Activated T-cell treated with anti-CD3 and anti-CD28 coated beads for 24 hours (primary cell): ENCODE results near the gene FBXO3.
"Not testable (repeated sequence)": the region's sequence is repeated elsewhere in the genome, so short reads cannot be mapped to it uniquely, and the experiment has no call there.

Experiments
- DNase-seq: peaks from one replicate; pipeline ENCODE4 v3.0.0-alpha.2; 2020; ENCODE audit warnings: low read depth

FBXO3 gene

GRCh38 chr11:33772300-33772699 lies 2.0 kb downstream of the FBXO3 start:
- DNase-seq: no peak

- DNase-seq: no peak
Measured at GRCh38 chr11:33770236-33770635, 4.1 kb downstream of the FBXO3 start.

DNA sequence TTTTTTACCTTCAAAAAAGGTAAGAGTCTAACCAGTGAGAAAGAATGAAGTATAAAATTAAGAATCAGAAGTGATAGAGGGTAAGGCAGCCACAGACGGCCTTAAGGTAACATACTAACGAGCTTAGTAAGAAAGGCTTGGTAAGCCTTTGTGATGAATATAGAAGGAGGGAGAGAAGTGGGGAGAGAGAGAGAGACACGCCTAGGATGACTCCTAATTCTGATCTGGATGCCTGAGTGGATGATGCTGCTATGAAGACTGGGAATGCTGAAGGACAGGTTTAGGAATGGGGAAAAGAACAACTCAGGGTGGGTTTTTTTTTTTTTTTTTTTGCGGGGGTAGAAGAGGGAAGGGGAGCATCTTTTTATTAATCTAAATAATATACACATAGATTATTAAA lies 4.8 kb downstream of the FBXO3 start:
- no peak for DNase-seq

DNA sequence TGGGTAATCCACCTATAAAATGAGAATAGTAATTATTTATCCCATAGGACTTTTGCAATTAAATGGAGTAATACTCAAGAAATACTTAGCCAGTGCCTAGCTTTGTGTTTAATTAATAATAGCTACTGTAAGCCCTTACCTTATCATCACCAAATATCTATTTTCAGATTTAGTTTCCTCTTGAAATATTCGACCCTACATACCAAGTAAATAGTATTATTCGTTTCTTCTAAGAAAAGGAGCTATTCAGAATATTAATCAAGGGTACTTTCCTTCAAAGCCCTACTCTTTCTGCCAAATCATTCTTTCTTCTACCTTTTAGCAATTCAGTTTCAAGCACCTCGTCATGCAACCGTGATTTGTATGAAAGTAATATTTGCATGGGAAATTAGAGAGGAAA lies 6.7 kb downstream of the FBXO3 start:
- DNase-seq: no peak

DNA sequence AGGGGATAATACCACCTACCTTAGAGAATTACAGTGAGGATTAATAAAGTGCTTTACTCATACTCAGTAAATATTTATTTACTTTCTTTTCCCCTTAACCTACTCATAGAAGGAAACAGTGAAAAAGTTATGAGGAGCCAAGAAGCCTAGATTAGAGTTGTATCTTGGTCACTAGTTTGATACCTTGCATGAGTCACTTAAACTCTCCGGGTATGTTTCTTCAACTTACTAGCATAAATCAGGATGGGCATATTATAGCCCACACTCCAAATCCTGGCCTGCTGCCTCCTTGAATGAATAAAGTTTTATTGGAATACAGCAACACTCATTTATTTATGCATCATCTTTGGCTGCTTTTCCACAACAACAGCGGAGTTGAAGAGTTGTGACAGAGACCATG lies 8.2 kb downstream of the FBXO3 start:
- DNase-seq: no peak

GRCh38 chr11:33761471-33761870 lies 12.8 kb downstream of the FBXO3 start:
- DNase-seq: no peak

GRCh38 chr11:33753304-33753967 lies 20.9 kb downstream of the FBXO3 start:
- DNase-seq: no peak

GRCh38 chr11:33751878-33752277 lies 22.4 kb downstream of the FBXO3 start:
- no peak for DNase-seq

- DNase-seq: no peak
Measured at GRCh38 chr11:33747979-33748378, 26.3 kb downstream of the FBXO3 start.

GRCh38 chr11:33743291-33743690 lies 31.0 kb downstream of the FBXO3 start:
- DNase-seq: no peak

DNA sequence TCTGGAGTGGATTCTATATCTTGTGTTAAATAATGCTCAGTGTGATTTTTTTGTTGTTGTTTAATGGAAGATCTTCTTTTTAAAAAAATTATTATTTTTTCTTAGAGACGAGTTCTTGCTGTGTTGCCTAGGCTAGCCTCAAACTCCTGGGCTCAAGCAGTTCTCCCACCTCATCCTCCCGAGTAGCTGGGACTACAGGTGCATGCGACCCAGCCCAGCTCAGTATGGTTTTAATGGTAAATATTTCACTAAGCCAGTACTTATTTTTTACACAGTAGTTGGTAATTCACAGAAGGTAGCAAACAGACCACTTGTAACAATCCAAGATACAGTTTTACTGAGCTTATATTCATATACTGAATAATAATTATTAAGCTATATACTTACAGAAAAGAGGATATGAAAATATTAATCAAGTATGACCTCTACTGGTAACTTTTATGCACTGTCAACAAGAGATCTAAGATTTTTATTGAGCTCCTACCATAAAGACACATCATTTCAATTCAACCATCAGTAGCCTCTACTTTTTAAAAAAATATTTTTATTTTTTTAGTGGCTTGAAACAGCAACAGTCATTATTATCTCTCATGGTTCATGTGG lies 32.0 kb downstream of the FBXO3 start:
- DNase-seq: no peak

DNA sequence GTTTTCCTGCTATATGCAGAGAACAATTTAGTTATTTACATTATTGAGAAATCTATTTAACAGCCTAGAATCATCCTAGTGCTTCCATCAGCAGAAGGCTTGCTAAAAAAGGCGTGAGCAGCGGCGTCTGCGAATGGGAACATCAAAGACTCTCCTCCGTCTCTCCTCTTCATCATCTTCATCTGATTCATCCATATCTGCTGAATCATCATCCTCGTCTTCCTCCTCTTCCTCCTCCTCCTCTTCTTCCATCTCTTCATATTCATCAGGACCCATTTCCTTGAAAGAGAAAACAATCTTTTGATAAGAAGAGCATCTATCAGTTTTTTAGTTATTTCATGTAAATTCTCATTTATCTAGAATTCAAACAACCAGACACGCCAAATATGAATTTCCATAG lies 32.5 kb downstream of the FBXO3 start:
- no peak for DNase-seq

GRCh38 chr11:33737362-33737821 lies 36.9 kb downstream of the FBXO3 start:
- DNase-seq: no peak

DNA sequence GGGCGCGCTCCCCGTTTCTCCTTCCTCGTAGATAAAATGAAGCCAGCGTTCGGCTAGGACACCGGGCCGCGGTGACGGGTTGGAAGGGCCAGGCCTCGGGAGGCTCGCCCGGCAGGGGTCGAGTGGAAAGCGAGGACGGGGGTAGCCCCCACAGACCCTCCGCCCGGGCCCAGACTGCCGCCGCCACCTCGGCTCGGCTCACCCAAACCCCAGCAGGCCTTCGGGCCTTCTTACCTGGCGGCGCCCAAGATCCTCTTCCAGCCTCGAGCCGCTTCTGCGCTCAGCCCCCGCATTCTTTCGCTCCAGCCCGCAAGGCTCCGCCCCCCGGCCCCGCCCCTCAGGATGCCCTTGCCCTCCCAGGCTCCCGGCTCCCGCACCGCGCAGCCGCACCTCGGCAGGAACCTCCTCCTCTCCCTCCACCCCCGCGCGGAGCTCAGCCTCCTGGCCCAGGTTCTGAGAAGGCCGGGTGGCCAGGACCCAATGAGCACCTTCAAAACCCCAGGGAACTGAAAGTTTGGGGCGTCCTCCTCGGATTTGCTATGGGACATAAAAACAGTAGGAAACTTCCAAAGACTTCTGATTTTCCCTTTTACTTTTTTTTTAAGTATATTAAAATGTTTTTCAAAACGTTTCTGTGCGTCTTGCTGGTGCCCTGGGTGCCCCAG lies 38.0 kb downstream of the FBXO3 start, which contains the start of gene CD59:
TSS of gene CD59 (minus strand) at position 276 of the 665 bp plus-strand sequence. CDS start 13,978 bp downstream, outside the sequence.
- DNase-seq: peak; percentile 84

DNA sequence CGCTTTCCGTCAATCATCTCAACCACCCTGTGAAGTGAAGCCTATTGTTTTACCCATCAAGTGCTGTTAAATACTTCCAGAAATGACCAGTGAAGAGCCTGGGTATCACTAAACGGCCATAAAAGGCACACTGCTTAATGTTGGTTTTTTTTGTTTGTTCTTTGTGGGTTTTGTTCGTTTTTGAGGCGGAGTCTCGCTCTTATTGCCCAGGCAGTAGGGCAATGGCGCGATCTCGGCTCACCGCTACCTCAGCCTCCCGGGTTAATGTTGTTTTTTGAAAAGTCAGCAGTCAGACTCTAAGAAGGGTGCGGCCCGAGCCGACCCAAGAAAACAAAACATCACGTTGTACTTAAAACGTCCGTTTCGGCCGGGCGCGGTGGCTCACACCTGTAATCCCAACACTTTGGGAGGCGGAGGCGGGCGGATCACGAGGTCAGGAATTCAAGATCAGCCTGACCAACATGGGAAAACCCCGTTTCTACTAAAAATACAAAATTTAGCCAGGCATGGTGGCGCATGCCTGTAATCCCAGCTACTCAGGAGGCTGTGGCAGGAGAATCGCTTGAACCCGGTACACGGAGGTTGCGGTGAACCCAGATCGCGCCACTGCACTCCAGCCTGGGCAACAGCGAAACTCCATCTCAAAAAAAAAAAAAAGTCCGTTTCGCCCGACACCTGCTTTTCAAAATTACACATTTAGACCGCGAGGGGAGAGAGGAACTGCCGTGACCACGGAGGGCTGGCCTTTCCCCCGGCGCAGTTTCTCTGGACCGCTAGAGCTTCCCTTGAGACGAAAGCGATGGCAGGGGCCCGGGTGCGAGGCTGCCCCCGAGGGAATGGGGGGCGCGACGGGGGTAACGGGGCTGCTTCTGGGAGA lies 38.8 kb downstream of the FBXO3 start:
- DNase-seq: no peak

- no peak for DNase-seq
Measured at GRCh38 chr11:33734441-33735270, 39.7 kb downstream of the FBXO3 start.

DNA sequence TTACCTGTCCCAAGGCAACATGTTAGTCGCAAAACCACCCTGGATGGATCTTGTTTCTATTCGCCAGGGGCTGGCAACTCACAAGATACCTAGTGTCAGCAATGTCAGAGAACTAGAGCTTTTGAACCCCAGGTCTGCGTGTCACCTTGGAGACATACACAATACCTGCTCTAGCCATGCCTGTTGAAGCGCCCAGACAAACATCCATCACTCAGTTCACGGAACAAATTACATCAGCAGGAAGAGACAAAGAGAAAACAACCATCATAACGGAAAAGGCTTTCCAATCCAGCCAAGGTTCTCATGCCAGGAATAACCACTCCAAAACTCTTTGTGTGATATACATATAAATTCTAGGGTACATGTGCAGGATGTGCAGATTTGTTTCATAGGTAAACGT lies 40.3 kb downstream of the FBXO3 start:
- no peak for DNase-seq

GRCh38 chr11:33731723-33732531 lies 42.4 kb downstream of the FBXO3 start:
- DNase-seq: peak; percentile 38

DNA sequence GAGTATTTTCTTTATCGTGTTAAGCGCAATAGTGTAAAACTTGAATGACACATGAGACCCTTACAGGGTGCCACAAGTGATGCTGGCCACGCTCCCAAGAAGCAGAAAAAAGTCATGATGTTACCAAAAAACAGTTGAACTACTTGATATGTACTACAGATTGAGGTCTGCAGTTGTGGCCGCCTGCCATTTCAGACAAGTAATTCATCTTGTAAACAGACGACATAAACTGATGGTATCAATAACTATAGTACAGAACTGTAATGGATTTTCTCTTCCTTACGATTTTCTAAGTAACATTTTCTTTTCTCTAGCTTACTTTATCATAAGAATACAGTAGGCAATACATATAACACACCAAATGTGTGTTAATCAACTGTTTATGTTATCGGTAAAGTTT lies 43.6 kb downstream of the FBXO3 start:
- no peak for DNase-seq

DNA sequence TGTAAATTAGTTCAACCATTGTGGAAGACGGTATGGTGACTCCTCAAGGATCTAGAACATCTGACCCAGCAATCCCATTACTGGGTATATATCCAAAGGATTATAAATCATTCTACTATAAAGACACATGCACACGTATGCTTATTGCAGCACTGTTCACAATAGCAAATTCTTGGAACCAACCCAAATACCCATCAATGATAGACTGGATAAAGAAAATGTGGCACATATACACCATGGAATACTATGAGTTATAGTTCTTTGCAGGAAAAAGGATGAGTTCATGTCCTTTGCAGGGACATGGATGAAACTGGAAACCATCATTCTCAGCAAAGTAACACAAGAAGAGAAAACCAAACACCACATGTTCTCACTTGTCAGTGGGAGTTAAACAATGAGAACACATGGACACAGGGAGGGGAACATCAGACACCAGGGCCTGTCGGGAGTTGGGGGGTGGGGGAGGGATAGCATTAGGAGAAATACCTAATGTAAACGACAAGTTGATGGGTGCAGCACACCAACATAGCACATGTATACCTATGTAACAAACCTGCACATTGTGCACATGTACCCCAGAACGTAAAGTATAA lies 45.2 kb downstream of the FBXO3 start:
- not testable (repeated sequence) for DNase-seq
